NCI-H2081 (cell line): ENCODE measurements around the gene MUC2.

Experiments
- DNase-seq, 2 experiments: peaks; one replicate each; lab custom pipeline; 2025; lab: John Stamatoyannopoulos, UW

The MUC2 gene

GRCh38 chr11:1087961-1088926, 13.6 kb downstream of the MUC2 start:
- DNase-seq = no peak

GRCh38 chr11:1088927-1089737, 14.5 kb downstream of the MUC2 start:
- DNase-seq = no peak

GRCh38 chr11:1089738-1090599, 15.3 kb downstream of the MUC2 start:
- no peak for DNase-seq

GRCh38 chr11:1090600-1091331, 16.1 kb downstream of the MUC2 start:
- no peak for DNase-seq

- DNase-seq = no peak
These were observed 16.8 kb downstream of the MUC2 start for GRCh38 chr11:1091332-1092083.

GRCh38 chr11:1092145-1092670, 17.5 kb downstream of the MUC2 start:
- DNase-seq = no peak

GRCh38 chr11:1092919-1093318, 18.2 kb downstream of the MUC2 start:
- no peak for DNase-seq

- no peak for DNase-seq
These were observed 25.1 kb downstream of the MUC2 start for GRCh38 chr11:1099519-1100355.

- DNase-seq = no peak
These were observed 26.0 kb downstream of the MUC2 start for GRCh38 chr11:1100417-1101245.

- DNase-seq = no peak
These were observed 26.8 kb downstream of the MUC2 start for GRCh38 chr11:1101318-1102089.

GRCh38 chr11:1102221-1102971, 27.7 kb downstream of the MUC2 start:
- DNase-seq = no peak

GRCh38 chr11:1102996-1103395, 28.3 kb downstream of the MUC2 start:
- no peak for DNase-seq

- DNase-seq = no peak
These were observed 29.0 kb downstream of the MUC2 start for GRCh38 chr11:1103401-1104360.

- DNase-seq = no peak
These were observed 29.9 kb downstream of the MUC2 start for GRCh38 chr11:1104411-1105182.

- no peak for DNase-seq
These were observed 30.5 kb downstream of the MUC2 start for GRCh38 chr11:1105183-1105565.
